ENCODE data around the gene UPK3A. TPM values are rescaled to one million over a fixed set of nuclear protein-coding genes. Genes with fewer than 3 reads are reported as not detected.

The UPK3A gene
- total RNA-seq, 1 experiment from 2014 or later = 2.0 TPM

DNA sequence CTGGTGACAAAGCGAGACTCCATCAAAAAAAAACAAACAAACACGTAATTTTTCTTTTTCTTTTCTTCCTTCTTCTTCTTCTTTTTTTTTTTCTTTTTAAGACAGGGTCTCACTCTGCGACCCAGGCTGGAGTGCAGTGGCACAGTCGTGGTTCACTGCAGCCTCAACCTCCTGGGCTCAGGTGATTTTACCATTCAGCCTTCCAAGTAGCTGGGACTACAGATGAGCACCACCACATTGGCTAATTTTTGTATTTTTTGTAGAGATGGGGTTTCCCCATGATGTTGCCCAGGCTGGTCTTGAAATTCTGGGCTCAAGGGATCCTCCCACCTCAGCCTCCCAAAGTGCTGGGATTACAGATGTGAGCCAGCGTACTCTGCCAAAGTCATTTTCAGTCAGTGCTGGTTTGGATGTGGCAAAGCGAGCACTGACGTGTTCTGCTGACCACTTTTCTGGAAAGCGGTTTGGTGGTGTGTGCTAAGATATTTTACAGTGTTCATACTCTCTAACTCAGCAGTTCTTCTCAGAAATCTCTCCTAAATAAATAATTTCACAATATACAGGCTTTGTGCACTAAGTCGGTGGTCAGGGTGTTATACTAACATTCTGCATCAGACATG is 35.7 kb downstream of the UPK3A start:
- Mint-ChIP-seq H3K4me1 (ENCODE audit: low read depth, unreplicated experiment) (peaks cover 18% of the 10 kb centered on the region), H3K9me3 (ENCODE audit: unreplicated experiment) (no peaks in the 10 kb centered on the region), H3K27me3 (ENCODE audit: insufficient read depth, unreplicated experiment) (no peaks in the 10 kb centered on the region), H3K27ac (ENCODE audit: unreplicated experiment) (no peak overlapping the region), H3K36me3 (ENCODE audit: insufficient read depth, unreplicated experiment) (peaks cover 64% of the 10 kb centered on the region), H3K4me3 (ENCODE audit: unreplicated experiment) (no peak overlapping the region)
- Histone ChIP-seq H3K9me3 (no peaks in the 10 kb centered on the region), H3K4me1 (peaks cover 28% of the 10 kb centered on the region), H3K4me3 (ENCODE audit: low read depth, low read length) (no peak overlapping the region), H3K27me3 (replicated peaks; ENCODE audit: control insufficient read depth, insufficient read depth, low read length) (no peaks in the 10 kb centered on the region), H3K36me3 (ENCODE audit: control insufficient read depth, insufficient read depth, low read length) (peaks cover 8% of the 10 kb centered on the region)
- BruUV-seq (replicated peaks) = no TSS peak
- no peak for DNase-seq
- TF ChIP-seq, protein P1, sequence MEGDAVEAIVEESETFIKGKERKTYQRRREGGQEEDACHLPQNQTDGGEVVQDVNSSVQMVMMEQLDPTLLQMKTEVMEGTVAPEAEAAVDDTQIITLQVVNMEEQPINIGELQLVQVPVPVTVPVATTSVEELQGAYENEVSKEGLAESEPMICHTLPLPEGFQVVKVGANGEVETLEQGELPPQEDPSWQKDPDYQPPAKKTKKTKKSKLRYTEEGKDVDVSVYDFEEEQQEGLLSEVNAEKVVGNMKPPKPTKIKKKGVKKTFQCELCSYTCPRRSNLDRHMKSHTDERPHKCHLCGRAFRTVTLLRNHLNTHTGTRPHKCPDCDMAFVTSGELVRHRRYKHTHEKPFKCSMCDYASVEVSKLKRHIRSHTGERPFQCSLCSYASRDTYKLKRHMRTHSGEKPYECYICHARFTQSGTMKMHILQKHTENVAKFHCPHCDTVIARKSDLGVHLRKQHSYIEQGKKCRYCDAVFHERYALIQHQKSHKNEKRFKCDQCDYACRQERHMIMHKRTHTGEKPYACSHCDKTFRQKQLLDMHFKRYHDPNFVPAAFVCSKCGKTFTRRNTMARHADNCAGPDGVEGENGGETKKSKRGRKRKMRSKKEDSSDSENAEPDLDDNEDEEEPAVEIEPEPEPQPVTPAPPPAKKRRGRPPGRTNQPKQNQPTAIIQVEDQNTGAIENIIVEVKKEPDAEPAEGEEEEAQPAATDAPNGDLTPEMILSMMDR (IDR thresholded peaks at IDR 0.05; ENCODE audit: insufficient read depth in 1 of 2, low read depth in 1 of 2, low read length in 1 of 2, severe bottlenecking in 1 of 2, unreplicated experiment in 1 of 2) = no peak
- POLR2A ChIA-PET = no interaction called here
- CTCF ChIA-PET = no interaction called here
- intact Hi-C loops (cut with micrococcal nuclease; ENCODE audit: unreplicated experiment) = no loop called here

DNA sequence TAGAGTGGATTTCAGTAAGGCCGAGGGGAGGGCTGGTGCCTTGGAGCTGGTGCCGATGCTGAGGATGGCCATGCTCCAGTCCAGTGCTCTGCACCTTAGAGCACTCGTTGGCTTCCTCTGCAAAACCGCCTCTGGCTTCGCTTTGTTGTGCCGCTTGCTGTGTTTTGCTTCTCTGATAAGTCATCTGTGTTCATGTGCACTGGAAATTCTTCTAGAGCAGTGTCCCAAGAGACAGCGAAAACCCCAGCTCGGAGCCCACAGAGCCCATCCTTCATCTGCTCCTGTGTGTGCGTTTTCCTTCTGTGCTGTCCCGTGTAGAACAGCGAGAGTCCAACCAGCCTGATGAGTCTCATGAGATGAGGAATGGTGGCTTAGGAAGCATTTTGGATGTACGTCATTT is 37.1 kb downstream of the UPK3A start:
- Histone ChIP-seq H3K27me3 (replicated peaks; ENCODE audit: control insufficient read depth, insufficient read depth, low read length) (no peaks in the 10 kb centered on the region), H3K36me3 (ENCODE audit: control insufficient read depth, insufficient read depth, low read length) (peaks cover 10% of the 10 kb centered on the region), H3K4me1 (peaks cover 15% of the 10 kb centered on the region), H3K9me3 (no peaks in the 10 kb centered on the region), H3K4me3 (ENCODE audit: low read depth, low read length) (no peak overlapping the region)
- DNase-seq = no peak
- ChIA-PET POLR2A (no interaction called here), CTCF (no interaction called here)
- Mint-ChIP-seq H3K4me3 (ENCODE audit: unreplicated experiment) (no peak overlapping the region), H3K27ac (ENCODE audit: unreplicated experiment) (no peak overlapping the region), H3K27me3 (ENCODE audit: insufficient read depth, unreplicated experiment) (no peaks in the 10 kb centered on the region), H3K36me3 (ENCODE audit: insufficient read depth, unreplicated experiment) (peaks cover 67% of the 10 kb centered on the region), H3K9me3 (ENCODE audit: unreplicated experiment) (no peaks in the 10 kb centered on the region), H3K4me1 (ENCODE audit: low read depth, unreplicated experiment) (peaks cover 18% of the 10 kb centered on the region)
- intact Hi-C loops (cut with micrococcal nuclease; ENCODE audit: unreplicated experiment) = no loop called here
- no TSS peak for BruUV-seq (replicated peaks)
- TF ChIP-seq, protein P1 (IDR thresholded peaks at IDR 0.05; ENCODE audit: insufficient read depth in 1 of 2, low read depth in 1 of 2, low read length in 1 of 2, severe bottlenecking in 1 of 2, unreplicated experiment in 1 of 2) = no peak

- peaks cover 67% of the 10 kb centered on the region for H3K36me3 Mint-ChIP-seq (ENCODE audit: insufficient read depth, unreplicated experiment)
- peaks cover 13% of the 10 kb centered on the region for H3K36me3 ChIP-seq (ENCODE audit: control insufficient read depth, insufficient read depth, low read length)
- intact Hi-C loops (cut with micrococcal nuclease; ENCODE audit: unreplicated experiment) = no loop called here
Measured at GRCh38 chr22:45322873-45323525, 38.2 kb downstream of the UPK3A start.

More at GRCh38 chr22:45322873-45323525, 38.2 kb downstream of the UPK3A start:
- Mint-ChIP-seq H3K4me3 (ENCODE audit: unreplicated experiment) (no peak overlapping the region), H3K27me3 (ENCODE audit: insufficient read depth, unreplicated experiment) (no peaks in the 10 kb centered on the region), H3K9me3 (ENCODE audit: unreplicated experiment) (no peaks in the 10 kb centered on the region), H3K27ac (ENCODE audit: unreplicated experiment) (no peak overlapping the region), H3K4me1 (ENCODE audit: low read depth, unreplicated experiment) (peaks cover 18% of the 10 kb centered on the region)
- no TSS peak for BruUV-seq (replicated peaks)
- TF ChIP-seq, protein P1 (IDR thresholded peaks at IDR 0.05; ENCODE audit: insufficient read depth in 1 of 2, low read depth in 1 of 2, low read length in 1 of 2, severe bottlenecking in 1 of 2, unreplicated experiment in 1 of 2) = no peak
- POLR2A ChIA-PET = no interaction called here
- no peaks in the 10 kb centered on the region for H3K9me3 ChIP-seq
- H3K4me1 ChIP-seq = peaks cover 3% of the 10 kb centered on the region
- DNase-seq = no peak
- CTCF ChIA-PET = no interaction called here
- no peak overlapping the region for H3K4me3 ChIP-seq (ENCODE audit: low read depth, low read length)
- no peaks in the 10 kb centered on the region for H3K27me3 ChIP-seq (replicated peaks; ENCODE audit: control insufficient read depth, insufficient read depth, low read length)

Data from Caco-2 (cell line).